D721Med (cell line): Measurements from ENCODE around the gene SPEM3.

Experiments
- DNase-seq: peaks from one replicate; pipeline ENCODE4 v3.0.0; 2011; ENCODE audit warnings: low spot score; ENCODE audit not compliant: insufficient read length
- FAIRE-seq: peaks from 2 replicates; lab custom pipeline; 2011; peaks lifted over from hg19 to GRCh38; lab: Jason Lieb, UNC
- TF ChIP-seq, protein P1 (sequence below): IDR thresholded peaks from 2 replicates; pipeline ENCODE4 v1.5.1; 2012; ENCODE audit warnings: mild to moderate bottlenecking, control low read depth; ENCODE audit not compliant: insufficient read depth; ENCODE audit errors: missing control alignments

SPEM3 gene

DNA sequence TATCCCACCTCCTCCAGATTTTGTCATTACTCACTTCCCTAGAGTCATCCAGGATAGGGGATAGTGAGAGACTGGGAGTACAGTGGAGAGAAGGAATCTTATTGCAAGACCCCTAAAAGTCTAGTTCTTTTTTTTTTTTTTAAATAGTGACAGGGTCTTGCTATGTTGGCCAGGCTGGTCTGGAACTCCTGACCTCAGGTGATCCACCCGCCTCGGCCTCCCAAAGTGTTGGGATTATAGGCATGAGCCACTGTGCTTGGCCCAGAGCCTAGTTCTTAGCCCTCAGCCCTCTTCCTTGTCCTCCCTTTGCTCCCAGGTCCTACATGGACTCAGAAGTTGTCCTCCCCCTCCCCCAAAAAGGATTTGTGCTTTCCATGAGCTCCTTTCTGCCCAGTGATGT, 13.5 kb downstream of the SPEM3 start:
- FAIRE-seq = no peak
- TF ChIP-seq, protein P1, sequence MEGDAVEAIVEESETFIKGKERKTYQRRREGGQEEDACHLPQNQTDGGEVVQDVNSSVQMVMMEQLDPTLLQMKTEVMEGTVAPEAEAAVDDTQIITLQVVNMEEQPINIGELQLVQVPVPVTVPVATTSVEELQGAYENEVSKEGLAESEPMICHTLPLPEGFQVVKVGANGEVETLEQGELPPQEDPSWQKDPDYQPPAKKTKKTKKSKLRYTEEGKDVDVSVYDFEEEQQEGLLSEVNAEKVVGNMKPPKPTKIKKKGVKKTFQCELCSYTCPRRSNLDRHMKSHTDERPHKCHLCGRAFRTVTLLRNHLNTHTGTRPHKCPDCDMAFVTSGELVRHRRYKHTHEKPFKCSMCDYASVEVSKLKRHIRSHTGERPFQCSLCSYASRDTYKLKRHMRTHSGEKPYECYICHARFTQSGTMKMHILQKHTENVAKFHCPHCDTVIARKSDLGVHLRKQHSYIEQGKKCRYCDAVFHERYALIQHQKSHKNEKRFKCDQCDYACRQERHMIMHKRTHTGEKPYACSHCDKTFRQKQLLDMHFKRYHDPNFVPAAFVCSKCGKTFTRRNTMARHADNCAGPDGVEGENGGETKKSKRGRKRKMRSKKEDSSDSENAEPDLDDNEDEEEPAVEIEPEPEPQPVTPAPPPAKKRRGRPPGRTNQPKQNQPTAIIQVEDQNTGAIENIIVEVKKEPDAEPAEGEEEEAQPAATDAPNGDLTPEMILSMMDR = no peak
- no peak for DNase-seq

DNA sequence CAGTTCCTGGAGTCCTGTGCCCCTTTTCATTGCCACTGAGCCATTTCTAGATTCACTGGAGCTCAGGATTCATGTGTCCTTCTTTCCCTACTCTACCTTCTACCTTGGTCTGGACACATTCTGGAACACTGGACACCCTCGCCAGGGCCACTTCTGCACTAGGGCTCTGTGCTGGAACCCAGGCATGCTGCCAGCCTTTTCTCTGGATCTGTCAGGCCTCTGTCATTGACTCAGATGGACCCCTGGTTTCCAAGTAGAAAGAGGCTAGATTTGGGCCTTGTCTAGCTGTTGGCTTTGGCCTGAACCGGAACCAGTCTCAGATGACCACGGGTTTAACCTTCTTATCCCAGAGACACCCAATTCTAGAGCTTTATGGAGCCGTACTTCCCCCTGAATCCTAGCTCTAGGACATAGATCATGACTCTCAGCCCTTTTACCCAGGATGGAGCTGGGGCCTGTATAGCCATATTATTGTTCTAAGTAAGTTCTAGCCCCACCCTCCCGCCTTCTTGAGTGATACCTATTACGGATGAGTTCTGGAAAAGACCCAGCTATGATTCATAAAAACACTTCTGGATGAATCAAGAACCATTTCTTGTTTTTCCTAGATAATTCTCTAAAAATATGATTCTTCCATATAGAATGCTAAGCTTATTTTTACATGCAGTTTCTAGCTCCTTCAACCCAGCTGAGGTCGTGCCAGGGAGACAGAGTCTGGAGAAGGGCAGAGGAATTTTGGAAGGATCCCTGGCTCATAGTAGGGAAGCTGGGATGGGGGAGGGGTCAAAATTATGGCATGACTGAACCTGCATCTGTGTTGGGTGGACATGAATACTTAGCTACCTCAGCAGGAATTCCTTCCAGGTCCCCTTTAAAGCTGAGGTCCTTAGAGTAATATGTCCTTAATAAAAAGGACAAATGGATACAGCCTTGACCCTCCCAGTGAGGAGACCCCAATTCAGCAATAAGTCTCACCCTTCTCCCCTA, 15.1 kb downstream of the SPEM3 start:
- FAIRE-seq (no peak), DNase-seq (no peak)
- TF ChIP-seq, protein P1 = no peak

DNA sequence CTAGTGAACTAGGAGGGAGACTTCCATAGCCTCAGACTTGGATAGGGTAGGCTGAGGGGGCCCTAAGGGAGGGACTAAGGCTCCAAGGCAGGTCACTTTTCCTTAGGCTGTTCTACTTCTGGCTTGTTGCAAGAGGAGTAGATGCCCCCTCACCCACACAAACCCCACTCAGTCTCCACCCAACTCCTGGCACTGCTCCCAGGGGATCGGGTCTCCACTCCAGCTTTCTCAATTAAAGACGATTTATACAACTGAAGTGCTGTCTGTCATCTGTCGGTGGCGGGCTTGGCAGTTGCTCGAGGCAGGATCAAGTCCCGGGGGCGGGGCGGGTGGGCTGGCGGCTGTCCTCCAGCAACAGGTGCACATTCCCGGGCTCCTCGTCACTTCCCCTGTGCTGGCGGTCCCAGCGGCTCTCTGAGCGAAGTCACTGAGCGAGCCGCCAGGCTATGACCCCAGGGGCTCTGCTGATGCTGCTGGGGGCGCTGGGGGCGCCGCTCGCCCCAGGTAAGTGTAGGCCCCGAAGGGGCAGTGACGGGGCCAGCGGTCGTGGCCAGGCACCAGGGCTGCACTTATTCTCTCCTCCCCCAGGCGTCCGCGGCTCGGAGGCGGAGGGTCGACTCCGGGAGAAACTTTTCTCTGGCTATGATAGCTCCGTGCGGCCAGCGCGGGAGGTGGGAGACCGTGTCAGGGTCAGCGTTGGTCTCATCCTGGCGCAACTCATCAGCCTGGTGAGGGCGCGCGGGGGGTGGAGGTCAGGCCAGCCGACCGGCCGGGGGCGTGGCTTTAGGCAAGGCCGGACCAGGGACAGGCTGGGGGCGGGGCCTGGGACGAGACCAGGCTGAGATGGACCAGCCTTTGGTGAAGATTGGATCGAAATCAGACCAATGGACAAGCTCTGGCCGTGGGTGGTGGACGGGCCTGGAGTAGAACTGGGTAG, 16.3 kb downstream of the SPEM3 start, which contains the start of gene CHRNB1:
Gene CHRNB1 (plus strand): TSS at position 380 of the 937 bp plus-strand sequence. CDS start 67 bp downstream, at position 447.
- TF ChIP-seq, protein P1 = no peak
- FAIRE-seq (no peak), DNase-seq (no peak)

DNA sequence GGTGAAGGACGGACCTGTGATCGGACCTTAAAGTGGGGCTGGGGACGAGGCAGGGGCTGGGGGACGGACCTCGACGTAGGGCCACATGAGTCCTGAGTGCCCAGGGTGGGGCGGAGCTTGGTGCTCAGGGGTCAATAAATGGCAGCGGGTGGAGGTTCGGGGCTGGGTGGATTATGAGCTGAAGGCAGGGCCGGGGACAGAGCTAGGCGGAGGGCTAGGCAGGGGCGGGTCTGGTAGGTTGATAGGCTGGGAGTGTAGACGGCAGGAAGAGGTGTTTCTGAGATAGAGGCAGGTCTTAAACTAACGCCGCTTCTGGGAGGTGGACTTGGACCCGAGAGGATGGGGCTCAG, 16.9 kb downstream of the SPEM3 start:
- TF ChIP-seq, protein P1 = no peak
- DNase-seq (no peak), FAIRE-seq (no peak)

DNA sequence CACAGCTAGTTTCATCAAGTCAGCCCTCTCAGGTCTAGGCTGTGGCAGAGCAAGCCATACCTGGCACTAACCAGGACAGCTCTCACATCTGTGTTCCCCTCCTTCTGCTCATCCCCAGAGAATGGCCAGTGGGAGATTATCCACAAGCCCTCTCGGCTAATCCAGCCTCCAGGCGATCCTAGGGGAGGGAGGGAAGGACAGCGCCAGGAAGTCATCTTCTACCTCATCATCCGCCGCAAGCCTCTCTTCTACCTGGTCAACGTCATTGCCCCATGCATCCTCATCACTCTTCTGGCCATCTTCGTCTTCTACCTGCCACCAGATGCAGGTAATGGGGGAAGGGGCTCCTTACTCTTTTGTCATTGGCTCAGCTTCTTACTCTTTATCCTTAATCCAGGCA, 19.8 kb downstream of the SPEM3 start:
- DNase-seq (peak; percentile 96), FAIRE-seq (peak; percentile 71)
- TF ChIP-seq, protein P1 = no peak

DNA sequence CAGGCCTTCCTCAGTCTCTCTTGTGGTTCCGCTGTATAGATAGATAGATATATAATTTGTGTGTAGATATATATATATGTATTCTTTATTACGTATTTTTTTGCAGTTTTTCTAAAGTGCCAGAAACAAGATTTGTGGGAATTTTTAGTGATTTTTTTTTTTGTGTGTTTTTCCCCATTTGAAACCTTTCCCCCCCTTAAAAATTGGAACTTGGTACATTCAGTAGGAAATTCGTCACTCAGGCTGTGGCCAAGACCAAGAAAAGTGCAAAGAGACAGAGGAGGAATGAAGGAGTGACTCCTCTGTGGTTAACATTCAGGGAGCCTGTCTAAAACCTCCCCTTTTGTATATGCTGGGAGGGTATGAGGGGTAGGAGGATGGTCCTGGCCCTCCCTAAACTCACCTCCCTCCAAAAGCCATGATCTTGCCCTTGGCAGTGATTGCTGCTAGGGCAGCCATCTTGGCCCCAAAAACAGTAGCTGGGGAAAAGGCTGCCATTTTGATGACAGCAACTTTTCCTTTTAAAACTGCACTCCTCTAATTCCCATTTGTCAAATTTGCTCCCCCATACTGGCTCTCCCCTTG, 31.4 kb downstream of the SPEM3 start:
- FAIRE-seq = no peak
- DNase-seq = no peak
- TF ChIP-seq, protein P1 = no peak
